Measurements from ENCODE around the gene COX17. TPM values are rescaled to one million over a fixed set of nuclear protein-coding genes. Genes with fewer than 3 reads are reported as not detected.

Gene COX17
- polyA plus RNA-seq, 1 donor = 63.5 TPM

DNA sequence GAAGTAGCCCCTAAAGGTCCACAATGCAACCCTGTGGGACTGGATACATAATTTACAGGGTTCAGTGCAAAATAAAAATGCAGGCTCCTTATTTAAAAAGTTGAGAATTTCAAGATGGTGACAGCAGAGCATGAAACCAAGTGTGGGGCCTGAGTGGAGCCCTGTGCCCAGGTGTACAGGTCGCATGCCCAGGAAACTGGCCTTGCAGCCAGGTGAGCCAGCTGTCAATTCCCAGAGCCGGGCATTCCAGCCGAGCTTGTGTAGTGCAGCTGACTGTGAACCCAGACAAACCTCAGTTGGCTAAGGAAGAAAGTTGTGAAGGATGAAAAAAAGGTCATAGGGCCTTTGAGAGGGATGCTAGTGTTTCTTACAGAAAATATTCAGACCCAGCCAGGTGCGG lies 44.4 kb downstream of the COX17 start:
- Histone ChIP-seq H3K36me3 (ENCODE audit: control insufficient read depth, insufficient read depth, low read length) (no peaks in the 10 kb centered on the region), H3K9me3 (ENCODE audit: control insufficient read depth, low read depth, low read length) (no peaks in the 10 kb centered on the region), H3K4me3 (ENCODE audit: low read length) (no peak overlapping the region), H3K4me1 (ENCODE audit: control insufficient read depth, insufficient read depth, low read length) (no peaks in the 10 kb centered on the region), H3K27ac (ENCODE audit: low read length) (no peak overlapping the region), H3K27me3 (ENCODE audit: control insufficient read depth, insufficient read depth, low read length) (no peaks in the 10 kb centered on the region)
- WGBS (ENCODE audit: insufficient coverage, low lambda C conversion rate) = no CpG with 5 or more reads among the region's 4 CpGs
- DNase-seq = no peak

DNA sequence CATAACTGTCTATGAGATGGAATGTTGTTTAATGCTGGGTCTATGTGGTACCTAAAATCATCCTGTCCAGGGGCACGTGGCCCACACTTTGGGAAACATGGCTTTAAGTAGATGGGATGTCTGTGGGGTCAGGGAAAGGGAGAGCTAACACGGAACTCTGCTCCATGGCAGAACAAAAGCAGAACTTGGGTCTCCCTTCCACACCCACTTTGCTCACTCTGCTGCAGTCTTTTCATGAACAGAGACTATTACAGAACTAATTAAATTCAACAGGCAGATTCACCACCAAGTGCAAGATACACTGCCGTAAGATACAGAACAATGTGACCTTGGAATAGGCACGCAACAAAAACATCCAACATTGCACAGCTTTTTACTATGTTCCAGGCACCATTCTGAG lies 45.0 kb downstream of the COX17 start:
- no peaks in the 10 kb centered on the region for H3K27me3 ChIP-seq (ENCODE audit: control insufficient read depth, insufficient read depth, low read length)
- WGBS (ENCODE audit: insufficient coverage, low lambda C conversion rate) = 70% methylated on average over 2 of the region's 4 CpGs
- no peak for DNase-seq
- no peaks in the 10 kb centered on the region for H3K4me1 ChIP-seq (ENCODE audit: control insufficient read depth, insufficient read depth, low read length)
- H3K4me3 ChIP-seq (ENCODE audit: low read length) = no peak overlapping the region
- no peaks in the 10 kb centered on the region for H3K9me3 ChIP-seq (ENCODE audit: control insufficient read depth, low read depth, low read length)
- no peaks in the 10 kb centered on the region for H3K36me3 ChIP-seq (ENCODE audit: control insufficient read depth, insufficient read depth, low read length)
- no peak overlapping the region for H3K27ac ChIP-seq (ENCODE audit: low read length)

GRCh38 chr3:119631516-119631915 lies 45.7 kb downstream of the COX17 start:
- H3K4me1 ChIP-seq (ENCODE audit: control insufficient read depth, insufficient read depth, low read length) = no peaks in the 10 kb centered on the region
- no peak overlapping the region for H3K27ac ChIP-seq (ENCODE audit: low read length)

GRCh38 chr3:119630880-119631329 lies 46.3 kb downstream of the COX17 start:
- no peaks in the 10 kb centered on the region for H3K27me3 ChIP-seq (ENCODE audit: control insufficient read depth, insufficient read depth, low read length)
- no CpG with 5 or more reads among the region's 7 CpGs for WGBS (ENCODE audit: insufficient coverage, low lambda C conversion rate)
- H3K4me3 ChIP-seq (ENCODE audit: low read length) = no peak overlapping the region
- no peak for DNase-seq
- H3K36me3 ChIP-seq (ENCODE audit: control insufficient read depth, insufficient read depth, low read length) = no peaks in the 10 kb centered on the region
- no peak overlapping the region for H3K27ac ChIP-seq (ENCODE audit: low read length)
- H3K9me3 ChIP-seq (ENCODE audit: control insufficient read depth, low read depth, low read length) = no peaks in the 10 kb centered on the region
- no peaks in the 10 kb centered on the region for H3K4me1 ChIP-seq (ENCODE audit: control insufficient read depth, insufficient read depth, low read length)

More at GRCh38 chr3:119631516-119631915, 45.7 kb downstream of the COX17 start:
- H3K4me3 ChIP-seq (ENCODE audit: low read length) = no peak overlapping the region
- WGBS (ENCODE audit: insufficient coverage, low lambda C conversion rate) = 67% methylated on average over 1 of the region's 3 CpGs
- no peaks in the 10 kb centered on the region for H3K27me3 ChIP-seq (ENCODE audit: control insufficient read depth, insufficient read depth, low read length)
- no peaks in the 10 kb centered on the region for H3K9me3 ChIP-seq (ENCODE audit: control insufficient read depth, low read depth, low read length)
- no peak for DNase-seq
- no peaks in the 10 kb centered on the region for H3K36me3 ChIP-seq (ENCODE audit: control insufficient read depth, insufficient read depth, low read length)

DNA sequence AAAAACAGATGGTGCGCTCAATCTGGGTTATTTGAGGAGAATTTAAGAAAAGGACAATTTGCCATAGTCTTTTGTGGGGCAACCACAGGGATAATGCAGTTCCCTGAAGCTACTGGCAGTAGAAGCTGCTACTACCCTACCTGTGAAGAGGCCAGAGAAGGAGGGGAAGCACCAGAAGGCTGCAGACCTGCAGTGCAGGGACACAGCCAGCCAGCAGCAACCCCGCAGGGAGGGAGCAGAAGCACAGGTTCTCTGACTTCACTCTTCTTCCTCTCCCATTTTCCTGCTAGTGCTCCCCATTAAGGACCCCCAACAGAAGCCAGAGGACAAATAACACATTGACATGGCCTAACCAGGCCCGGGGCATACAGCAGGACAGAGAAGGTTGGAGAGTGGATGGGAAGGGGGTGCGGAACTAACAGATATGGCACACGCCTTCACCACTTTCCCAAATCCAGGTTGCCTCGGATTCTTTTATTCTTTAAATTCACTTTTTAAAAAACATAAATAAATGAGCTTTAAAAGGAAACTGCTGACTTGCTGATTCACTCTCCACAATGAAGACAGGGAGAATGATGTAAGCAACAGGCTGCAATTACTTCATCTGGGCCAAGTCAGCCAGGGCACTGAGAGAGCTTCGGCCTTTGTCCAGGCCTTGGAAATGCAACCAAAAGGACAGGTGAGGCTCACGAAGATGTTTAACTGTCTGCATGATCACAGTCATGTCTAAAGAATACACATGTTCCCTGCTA lies 46.9 kb downstream of the COX17 start:
- no peaks in the 10 kb centered on the region for H3K36me3 ChIP-seq (ENCODE audit: control insufficient read depth, insufficient read depth, low read length)
- DNase-seq = peak; percentile 56 to 63
- no peaks in the 10 kb centered on the region for H3K9me3 ChIP-seq (ENCODE audit: control insufficient read depth, low read depth, low read length)
- H3K27me3 ChIP-seq (ENCODE audit: control insufficient read depth, insufficient read depth, low read length) = no peaks in the 10 kb centered on the region
- H3K27ac ChIP-seq (ENCODE audit: low read length) = no peak overlapping the region
- no CpG with 5 or more reads among the region's 8 CpGs for WGBS (ENCODE audit: insufficient coverage, low lambda C conversion rate)
- H3K4me3 ChIP-seq (ENCODE audit: low read length) = no peak overlapping the region
- no peaks in the 10 kb centered on the region for H3K4me1 ChIP-seq (ENCODE audit: control insufficient read depth, insufficient read depth, low read length)

- H3K27me3 ChIP-seq (ENCODE audit: control insufficient read depth, insufficient read depth, low read length) = no peaks in the 10 kb centered on the region
- H3K27ac ChIP-seq (ENCODE audit: low read length) = no peak overlapping the region
Observed at GRCh38 chr3:119628816-119629445, 48.3 kb downstream of the COX17 start.

GRCh38 chr3:119628390-119628789 lies 48.8 kb downstream of the COX17 start:
- Histone ChIP-seq H3K4me1 (ENCODE audit: control insufficient read depth, insufficient read depth, low read length) (no peaks in the 10 kb centered on the region), H3K27me3 (ENCODE audit: control insufficient read depth, insufficient read depth, low read length) (no peaks in the 10 kb centered on the region), H3K27ac (ENCODE audit: low read length) (no peak overlapping the region), H3K9me3 (ENCODE audit: control insufficient read depth, low read depth, low read length) (no peaks in the 10 kb centered on the region), H3K36me3 (ENCODE audit: control insufficient read depth, insufficient read depth, low read length) (no peaks in the 10 kb centered on the region), H3K4me3 (ENCODE audit: low read length) (no peak overlapping the region)
- 100% methylated on average over 1 of the region's 4 CpGs for WGBS (ENCODE audit: insufficient coverage, low lambda C conversion rate)
- DNase-seq = no peak

More at GRCh38 chr3:119628816-119629445, 48.3 kb downstream of the COX17 start:
- no peaks in the 10 kb centered on the region for H3K4me1 ChIP-seq (ENCODE audit: control insufficient read depth, insufficient read depth, low read length)
- H3K36me3 ChIP-seq (ENCODE audit: control insufficient read depth, insufficient read depth, low read length) = no peaks in the 10 kb centered on the region
- no peak for DNase-seq
- no peak overlapping the region for H3K4me3 ChIP-seq (ENCODE audit: low read length)
- WGBS (ENCODE audit: insufficient coverage, low lambda C conversion rate) = no CpG with 5 or more reads among the region's 1 CpG
- no peaks in the 10 kb centered on the region for H3K9me3 ChIP-seq (ENCODE audit: control insufficient read depth, low read depth, low read length)

GRCh38 chr3:119627461-119627860 lies 49.7 kb downstream of the COX17 start:
- Histone ChIP-seq H3K27me3 (ENCODE audit: control insufficient read depth, insufficient read depth, low read length) (no peaks in the 10 kb centered on the region), H3K4me3 (ENCODE audit: low read length) (no peak overlapping the region), H3K4me1 (ENCODE audit: control insufficient read depth, insufficient read depth, low read length) (no peaks in the 10 kb centered on the region), H3K9me3 (ENCODE audit: control insufficient read depth, low read depth, low read length) (no peaks in the 10 kb centered on the region), H3K36me3 (ENCODE audit: control insufficient read depth, insufficient read depth, low read length) (no peaks in the 10 kb centered on the region), H3K27ac (ENCODE audit: low read length) (no peak overlapping the region)
- DNase-seq = no peak
- no CpG with 5 or more reads among the region's 8 CpGs for WGBS (ENCODE audit: insufficient coverage, low lambda C conversion rate)

GRCh38 chr3:119626196-119626595 lies 51.0 kb downstream of the COX17 start:
- H3K27ac ChIP-seq (ENCODE audit: low read length) = no peak overlapping the region
- H3K4me1 ChIP-seq (ENCODE audit: control insufficient read depth, insufficient read depth, low read length) = no peaks in the 10 kb centered on the region
- DNase-seq = no peak
- no peak overlapping the region for H3K4me3 ChIP-seq (ENCODE audit: low read length)
- no peaks in the 10 kb centered on the region for H3K27me3 ChIP-seq (ENCODE audit: control insufficient read depth, insufficient read depth, low read length)
- H3K9me3 ChIP-seq (ENCODE audit: control insufficient read depth, low read depth, low read length) = no peaks in the 10 kb centered on the region
- no peaks in the 10 kb centered on the region for H3K36me3 ChIP-seq (ENCODE audit: control insufficient read depth, insufficient read depth, low read length)
- no CpG with 5 or more reads among the region's 1 CpG for WGBS (ENCODE audit: insufficient coverage, low lambda C conversion rate)

- Histone ChIP-seq H3K4me3 (ENCODE audit: low read length) (no peak overlapping the region), H3K9me3 (ENCODE audit: control insufficient read depth, low read depth, low read length) (no peaks in the 10 kb centered on the region), H3K27me3 (ENCODE audit: control insufficient read depth, insufficient read depth, low read length) (no peaks in the 10 kb centered on the region), H3K27ac (ENCODE audit: low read length) (no peak overlapping the region), H3K4me1 (ENCODE audit: control insufficient read depth, insufficient read depth, low read length) (no peaks in the 10 kb centered on the region), H3K36me3 (ENCODE audit: control insufficient read depth, insufficient read depth, low read length) (no peaks in the 10 kb centered on the region)
- no CpG with 5 or more reads among the region's 8 CpGs for WGBS (ENCODE audit: insufficient coverage, low lambda C conversion rate)
- DNase-seq = no peak
Observed at GRCh38 chr3:119625451-119626153, 51.6 kb downstream of the COX17 start.
